ENCODE data around the gene ENOX1.

ENOX1 gene

GRCh38 chr13:43237616-43238015, 549.2 kb downstream of the ENOX1 start:
- no peaks in the 10 kb centered on the region for H3K79me1 ChIP-seq (ENCODE audit: low read length)
- no peak overlapping the region for H3K4me2 ChIP-seq (ENCODE audit: low read length)
- no peak overlapping the region for H2BK5ac ChIP-seq (ENCODE audit: low read length)
- no peak overlapping the region for H2BK120ac ChIP-seq (ENCODE audit: low read depth, low read length)
- no peak overlapping the region for H3K27ac ChIP-seq (ENCODE audit: low read depth, low read length)
- DNase-seq: no peak
- H3K36me3 ChIP-seq (ENCODE audit: control insufficient read depth, insufficient read depth, low read length): no peaks in the 10 kb centered on the region
- H2BK15ac ChIP-seq (replicated peaks; ENCODE audit: low read depth): no peak overlapping the region
- no peaks in the 10 kb centered on the region for H3K4me1 ChIP-seq (ENCODE audit: control insufficient read depth, low read depth, low read length)
- no peak overlapping the region for H3K9ac ChIP-seq (ENCODE audit: low read length)
- no peak overlapping the region for H3K56ac ChIP-seq (ENCODE audit: low read length)
- no peaks in the 10 kb centered on the region for H3K79me2 ChIP-seq (ENCODE audit: control insufficient read depth, insufficient read depth, low read length)
- H3K18ac ChIP-seq (ENCODE audit: low read length): no peak overlapping the region
- H4K5ac ChIP-seq (ENCODE audit: low read length): no peak overlapping the region
- no peak overlapping the region for H3K23ac ChIP-seq (ENCODE audit: low read length)
- WGBS (ENCODE audit: extremely low coverage, insufficient coverage, low lambda C conversion rate): no CpG with 5 or more reads among the region's 4 CpGs
- H3K27me3 ChIP-seq (ENCODE audit: insufficient read depth, low read length, poor library complexity): no peaks in the 10 kb centered on the region
- no peak overlapping the region for H4K8ac ChIP-seq (ENCODE audit: low read depth, low read length)
- H3K4ac ChIP-seq (ENCODE audit: low read depth, low read length): no peak overlapping the region
- no peak overlapping the region for H2AK5ac ChIP-seq (ENCODE audit: low read length)
- H3K4me3 ChIP-seq (ENCODE audit: low read length): no peak overlapping the region

GRCh38 chr13:43235028-43235427, 551.7 kb downstream of the ENOX1 start:
- no peak overlapping the region for H3K18ac ChIP-seq (ENCODE audit: low read length)
- H4K5ac ChIP-seq (ENCODE audit: low read length): no peak overlapping the region
- no peak overlapping the region for H3K4ac ChIP-seq (ENCODE audit: low read depth, low read length)
- H3K23ac ChIP-seq (ENCODE audit: low read length): no peak overlapping the region
- no peaks in the 10 kb centered on the region for H3K36me3 ChIP-seq (ENCODE audit: control insufficient read depth, insufficient read depth, low read length)
- H2BK15ac ChIP-seq (replicated peaks; ENCODE audit: low read depth): no peak overlapping the region
- H3K79me1 ChIP-seq (ENCODE audit: low read length): no peaks in the 10 kb centered on the region
- no peak overlapping the region for H3K4me3 ChIP-seq (ENCODE audit: low read length)
- no peaks in the 10 kb centered on the region for H3K4me1 ChIP-seq (ENCODE audit: control insufficient read depth, low read depth, low read length)
- H2BK5ac ChIP-seq (ENCODE audit: low read length): no peak overlapping the region
- no peak overlapping the region for H3K9ac ChIP-seq (ENCODE audit: low read length)
- H4K8ac ChIP-seq (ENCODE audit: low read depth, low read length): no peak overlapping the region
- H2BK120ac ChIP-seq (ENCODE audit: low read depth, low read length): no peak overlapping the region
- H2AK5ac ChIP-seq (ENCODE audit: low read length): no peak overlapping the region
- no CpG with 5 or more reads among the region's 1 CpG for WGBS (ENCODE audit: extremely low coverage, insufficient coverage, low lambda C conversion rate)
- H3K4me2 ChIP-seq (ENCODE audit: low read length): no peak overlapping the region
- no peak overlapping the region for H3K27ac ChIP-seq (ENCODE audit: low read depth, low read length)
- no peak for DNase-seq
- no peak overlapping the region for H3K56ac ChIP-seq (ENCODE audit: low read length)
- H3K27me3 ChIP-seq (ENCODE audit: insufficient read depth, low read length, poor library complexity): no peaks in the 10 kb centered on the region
- no peaks in the 10 kb centered on the region for H3K79me2 ChIP-seq (ENCODE audit: control insufficient read depth, insufficient read depth, low read length)

DNA sequence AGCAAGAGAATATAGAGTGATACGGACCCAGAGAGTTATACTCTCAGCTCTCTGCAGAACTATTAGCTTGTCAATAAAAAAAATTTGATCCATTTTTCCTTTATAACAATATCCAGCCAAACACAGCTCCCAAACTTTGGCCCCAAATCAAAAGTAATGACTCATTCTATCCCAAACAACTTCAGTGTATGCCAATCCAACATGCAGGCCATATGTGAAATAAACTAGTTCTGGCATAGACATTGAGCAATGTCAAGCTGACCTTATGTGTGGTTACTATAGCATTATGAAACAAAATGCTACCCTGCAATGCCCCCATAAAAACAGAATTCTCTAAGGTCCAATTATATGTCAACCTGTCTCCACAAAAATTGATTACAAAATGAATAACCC, 553.9 kb downstream of the ENOX1 start:
- Histone ChIP-seq H3K18ac (ENCODE audit: low read length) (no peak overlapping the region), H3K27me3 (ENCODE audit: insufficient read depth, low read length, poor library complexity) (no peaks in the 10 kb centered on the region), H2BK5ac (ENCODE audit: low read length) (no peak overlapping the region), H2AK5ac (ENCODE audit: low read length) (no peak overlapping the region), H4K5ac (ENCODE audit: low read length) (no peak overlapping the region), H3K23ac (ENCODE audit: low read length) (no peak overlapping the region), H3K79me2 (ENCODE audit: control insufficient read depth, insufficient read depth, low read length) (no peaks in the 10 kb centered on the region), H3K9ac (ENCODE audit: low read length) (no peak overlapping the region), H3K4me1 (ENCODE audit: control insufficient read depth, low read depth, low read length) (no peaks in the 10 kb centered on the region), H3K27ac (ENCODE audit: low read depth, low read length) (no peak overlapping the region), H3K36me3 (ENCODE audit: control insufficient read depth, insufficient read depth, low read length) (no peaks in the 10 kb centered on the region), H2BK120ac (ENCODE audit: low read depth, low read length) (no peak overlapping the region), H3K4ac (ENCODE audit: low read depth, low read length) (no peak overlapping the region), H2BK15ac (replicated peaks; ENCODE audit: low read depth) (no peak overlapping the region), H4K8ac (ENCODE audit: low read depth, low read length) (no peak overlapping the region), H3K79me1 (ENCODE audit: low read length) (no peaks in the 10 kb centered on the region), H3K4me3 (ENCODE audit: low read length) (no peak overlapping the region), H3K4me2 (ENCODE audit: low read length) (no peak overlapping the region), H3K56ac (ENCODE audit: low read length) (no peak overlapping the region)
- WGBS (ENCODE audit: extremely low coverage, insufficient coverage, low lambda C conversion rate): no CpG with 5 or more reads among the region's 1 CpG
- no peak for DNase-seq

DNA sequence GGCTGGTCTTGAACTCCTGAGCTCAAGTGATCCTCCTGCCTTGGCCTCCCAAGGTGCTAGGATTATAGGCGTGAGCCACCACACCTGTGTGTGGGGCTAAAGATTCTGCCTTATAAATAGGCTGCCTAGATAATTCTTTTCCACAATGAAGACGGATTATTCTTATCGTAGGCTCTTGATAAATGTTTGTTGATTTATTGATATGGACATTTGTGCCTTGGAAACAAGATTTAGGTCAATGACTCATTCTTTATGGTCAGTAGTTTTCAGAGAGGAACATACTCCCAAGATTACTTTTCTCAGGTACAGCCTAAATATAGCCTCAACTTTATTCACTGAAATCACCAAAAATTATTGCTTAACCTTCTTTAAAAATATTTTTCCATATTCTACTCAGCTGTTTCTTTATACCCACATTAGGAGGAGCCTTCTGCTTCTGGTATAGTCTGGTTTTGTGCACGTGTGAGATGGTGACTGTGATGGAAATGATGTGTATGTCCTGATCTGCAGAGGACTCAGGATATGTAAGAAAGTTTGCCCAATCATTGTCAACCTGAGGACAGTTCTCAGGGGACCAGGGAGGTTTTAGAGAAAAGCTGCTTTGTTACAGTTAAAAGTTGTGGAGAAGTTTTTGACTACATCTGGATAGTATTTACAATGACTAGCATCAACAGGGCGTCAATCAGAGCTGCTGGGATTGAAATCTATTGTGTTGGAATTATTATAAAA, 554.5 kb downstream of the ENOX1 start:
- no peak overlapping the region for H3K4ac ChIP-seq (ENCODE audit: low read depth, low read length)
- no peak overlapping the region for H2BK15ac ChIP-seq (replicated peaks; ENCODE audit: low read depth)
- no peak overlapping the region for H4K5ac ChIP-seq (ENCODE audit: low read length)
- no peak overlapping the region for H2BK120ac ChIP-seq (ENCODE audit: low read depth, low read length)
- H3K4me3 ChIP-seq (ENCODE audit: low read length): no peak overlapping the region
- H3K56ac ChIP-seq (ENCODE audit: low read length): no peak overlapping the region
- H3K79me2 ChIP-seq (ENCODE audit: control insufficient read depth, insufficient read depth, low read length): no peaks in the 10 kb centered on the region
- no peak overlapping the region for H3K9ac ChIP-seq (ENCODE audit: low read length)
- no peaks in the 10 kb centered on the region for H3K27me3 ChIP-seq (ENCODE audit: insufficient read depth, low read length, poor library complexity)
- no peak overlapping the region for H3K27ac ChIP-seq (ENCODE audit: low read depth, low read length)
- no peak overlapping the region for H3K18ac ChIP-seq (ENCODE audit: low read length)
- H3K23ac ChIP-seq (ENCODE audit: low read length): no peak overlapping the region
- H3K4me2 ChIP-seq (ENCODE audit: low read length): no peak overlapping the region
- no CpG with 5 or more reads among the region's 5 CpGs for WGBS (ENCODE audit: extremely low coverage, insufficient coverage, low lambda C conversion rate)
- H3K4me1 ChIP-seq (ENCODE audit: control insufficient read depth, low read depth, low read length): no peaks in the 10 kb centered on the region
- no peak overlapping the region for H2AK5ac ChIP-seq (ENCODE audit: low read length)
- H3K36me3 ChIP-seq (ENCODE audit: control insufficient read depth, insufficient read depth, low read length): no peaks in the 10 kb centered on the region
- H2BK5ac ChIP-seq (ENCODE audit: low read length): no peak overlapping the region
- H3K79me1 ChIP-seq (ENCODE audit: low read length): no peaks in the 10 kb centered on the region
- no peak for DNase-seq
- H4K8ac ChIP-seq (ENCODE audit: low read depth, low read length): no peak overlapping the region

GRCh38 chr13:43230989-43231388, 555.8 kb downstream of the ENOX1 start:
- Histone ChIP-seq H3K18ac (ENCODE audit: low read length) (no peak overlapping the region), H3K4me3 (ENCODE audit: low read length) (no peak overlapping the region), H2BK5ac (ENCODE audit: low read length) (no peak overlapping the region), H3K56ac (ENCODE audit: low read length) (no peak overlapping the region), H3K27ac (ENCODE audit: low read depth, low read length) (no peak overlapping the region), H3K4me2 (ENCODE audit: low read length) (no peak overlapping the region), H4K8ac (ENCODE audit: low read depth, low read length) (no peak overlapping the region), H3K23ac (ENCODE audit: low read length) (no peak overlapping the region), H4K5ac (ENCODE audit: low read length) (no peak overlapping the region), H3K27me3 (ENCODE audit: insufficient read depth, low read length, poor library complexity) (no peaks in the 10 kb centered on the region), H3K36me3 (ENCODE audit: control insufficient read depth, insufficient read depth, low read length) (no peaks in the 10 kb centered on the region), H3K9ac (ENCODE audit: low read length) (no peak overlapping the region), H2AK5ac (ENCODE audit: low read length) (no peak overlapping the region), H3K79me1 (ENCODE audit: low read length) (no peaks in the 10 kb centered on the region), H2BK120ac (ENCODE audit: low read depth, low read length) (no peak overlapping the region), H2BK15ac (replicated peaks; ENCODE audit: low read depth) (no peak overlapping the region), H3K4ac (ENCODE audit: low read depth, low read length) (no peak overlapping the region), H3K4me1 (ENCODE audit: control insufficient read depth, low read depth, low read length) (no peaks in the 10 kb centered on the region), H3K79me2 (ENCODE audit: control insufficient read depth, insufficient read depth, low read length) (no peaks in the 10 kb centered on the region)
- no CpG with 5 or more reads among the region's 3 CpGs for WGBS (ENCODE audit: extremely low coverage, insufficient coverage, low lambda C conversion rate)
- no peak for DNase-seq

- no peak overlapping the region for H2BK5ac ChIP-seq (ENCODE audit: low read length)
These were observed 557.3 kb downstream of the ENOX1 start for GRCh38 chr13:43229506-43229905.

More at GRCh38 chr13:43229506-43229905, 557.3 kb downstream of the ENOX1 start:
- Histone ChIP-seq H4K5ac (ENCODE audit: low read length) (no peak overlapping the region), H3K23ac (ENCODE audit: low read length) (no peak overlapping the region), H4K8ac (ENCODE audit: low read depth, low read length) (no peak overlapping the region), H3K27me3 (ENCODE audit: insufficient read depth, low read length, poor library complexity) (no peaks in the 10 kb centered on the region), H3K79me1 (ENCODE audit: low read length) (no peaks in the 10 kb centered on the region), H3K56ac (ENCODE audit: low read length) (no peak overlapping the region), H3K4ac (ENCODE audit: low read depth, low read length) (no peak overlapping the region), H3K4me3 (ENCODE audit: low read length) (no peak overlapping the region), H2BK15ac (replicated peaks; ENCODE audit: low read depth) (no peak overlapping the region), H3K18ac (ENCODE audit: low read length) (no peak overlapping the region), H3K36me3 (ENCODE audit: control insufficient read depth, insufficient read depth, low read length) (no peaks in the 10 kb centered on the region), H3K4me1 (ENCODE audit: control insufficient read depth, low read depth, low read length) (no peaks in the 10 kb centered on the region), H3K9ac (ENCODE audit: low read length) (no peak overlapping the region), H2BK120ac (ENCODE audit: low read depth, low read length) (no peak overlapping the region), H2AK5ac (ENCODE audit: low read length) (no peak overlapping the region), H3K27ac (ENCODE audit: low read depth, low read length) (no peak overlapping the region), H3K79me2 (ENCODE audit: control insufficient read depth, insufficient read depth, low read length) (no peaks in the 10 kb centered on the region), H3K4me2 (ENCODE audit: low read length) (no peak overlapping the region)
- no peak for DNase-seq
- WGBS (ENCODE audit: extremely low coverage, insufficient coverage, low lambda C conversion rate): no CpG with 5 or more reads among the region's 3 CpGs

Data from mesendoderm (in vitro differentiated cells).